Keratinocyte (primary cell): ENCODE data around the gene ARHGAP8.

Experiments
- CTCF ChIP-seq, 3 experiments: IDR thresholded peaks in 1 of 3; conservative IDR thresholded peaks in 1 of 3; optimal IDR thresholded peaks in 1 of 3; 2 replicates in 2 of 3; 3 replicates in 1 of 3; pipeline versions ENCODE3 to v1.5.1; 2011; ENCODE audit warnings: low read length in 3 of 3, mild to moderate bottlenecking in 3 of 3, moderate library complexity in 2 of 3, control low read depth in 1 of 3, inconsistent platforms in 1 of 3; ENCODE audit not compliant: insufficient read depth in 2 of 3; ENCODE audit errors: extremely low read depth in 1 of 3
- EZH2 ChIP-seq: IDR thresholded peaks from one replicate; pipeline ENCODE4 v1.6.1; 2012; ENCODE audit warnings: inconsistent platforms, mild to moderate bottlenecking, low read length, moderate library complexity

GRCh38 chr22:44901301-44901700, 148.9 kb downstream of the ARHGAP8 start:
- TF ChIP-seq CTCF (optimal IDR thresholded peaks at IDR 0.05 in 1 of 3, IDR thresholded peaks at IDR 0.05 in 1 of 3, conservative IDR thresholded peaks at IDR 0.05 in 1 of 3; ENCODE audit: extremely low read depth in 1 of 3, insufficient read depth in 2 of 3, low read length in 3 of 3), result no peak
- no peak for TF ChIP-seq EZH2
